B cell (primary cell): ENCODE results near the gene NPTN.

Experiments used
- CTCF ChIP-seq: fragments of 200-600 bp; IDR thresholded peaks from one replicate; pipeline ENCODE4 v1.8.0; 2022; ENCODE audit warnings: antibody characterized with exemption, mild to moderate bottlenecking
- EZH2 ChIP-seq: IDR thresholded peaks from 2 replicates; pipeline ENCODE4 v1.6.1; 2012; ENCODE audit warnings: borderline replicate concordance, low read depth, mild to moderate bottlenecking, moderate library complexity, low read length; ENCODE audit not compliant: insufficient read depth, poor library complexity, severe bottlenecking

GRCh38 chr15:73617913-73618312 is 15.3 kb downstream of the NPTN start:
- no peak for TF ChIP-seq CTCF
- no peak for TF ChIP-seq EZH2
